GM23248 (cell line): ENCODE measurements around the gene ZFP64. TPM values are rescaled to one million over a fixed set of nuclear protein-coding genes. Genes with fewer than 3 reads are reported as not detected.
"Not testable (repeated sequence)": the region's sequence is repeated elsewhere in the genome, so short reads cannot be mapped to it uniquely, and the experiment has no call there.

Source experiments
- DNase-seq: peaks from one replicate; pipeline ENCODE4 v3.0.0-alpha.2; 2015
- H2AFZ ChIP-seq: fragments of 200-600 bp; sonication (generic); 2 replicates; pipeline ENCODE4 v1.6.1; 2016; ENCODE audit warnings: antibody characterized with exemption
- H3F3A ChIP-seq: fragments of 200-600 bp; sonication (generic); 2 replicates; pipeline ENCODE4 v1.6.1; 2016; ENCODE audit warnings: mild to moderate bottlenecking, antibody characterized with exemption, mixed run types; ENCODE audit not compliant: insufficient read depth
- H3K27ac ChIP-seq: fragments of 200-600 bp; sonication (generic); 2 replicates; pipeline ENCODE4 v1.5.1; 2016; ENCODE audit warnings: mild to moderate bottlenecking
- H3K27me3 ChIP-seq: fragments of 200-600 bp; sonication (generic); replicated peaks from 2 replicates; pipeline ENCODE4 v1.6.1; 2016; ENCODE audit warnings: mild to moderate bottlenecking; ENCODE audit not compliant: insufficient read depth
- H3K36me3 ChIP-seq: fragments of 200-600 bp; sonication (generic); 2 replicates; pipeline ENCODE4 v1.6.1; 2016; ENCODE audit warnings: low read depth, mild to moderate bottlenecking
- H3K4me1 ChIP-seq: fragments of 200-600 bp; sonication (generic); 2 replicates; pipeline ENCODE4 v1.6.1; 2016; ENCODE audit warnings: mild to moderate bottlenecking; ENCODE audit not compliant: insufficient read depth
- H3K4me2 ChIP-seq: fragments of 200-600 bp; sonication (generic); one replicate; pipeline ENCODE4 v1.6.1; 2016; ENCODE audit warnings: mild to moderate bottlenecking; ENCODE audit not compliant: unreplicated experiment
- H3K4me3 ChIP-seq: fragments of 200-600 bp; sonication (generic); 2 replicates; pipeline ENCODE4 v1.5.1; 2016; ENCODE audit warnings: mild to moderate bottlenecking
- H3K79me2 ChIP-seq: fragments of 200-600 bp; sonication (generic); 2 replicates; pipeline ENCODE4 v1.6.1; 2016; ENCODE audit warnings: mild to moderate bottlenecking; ENCODE audit not compliant: insufficient read depth
- H3K9ac ChIP-seq: fragments of 200-600 bp; sonication (generic); 2 replicates; pipeline ENCODE4 v1.6.1; 2016; ENCODE audit warnings: mild to moderate bottlenecking
- H3K9me2 ChIP-seq: fragments of 200-600 bp; sonication (generic); 2 replicates; pipeline ENCODE4 v1.6.1; 2016; ENCODE audit warnings: mixed run types, mild to moderate bottlenecking, moderate library complexity; ENCODE audit not compliant: insufficient read depth
- H3K9me3 ChIP-seq: fragments of 200-600 bp; sonication (generic); one replicate; pipeline ENCODE4 v1.6.1; 2017; ENCODE audit warnings: low read depth
- H4K20me1 ChIP-seq: fragments of 200-600 bp; sonication (generic); 2 replicates; pipeline ENCODE4 v1.6.0; 2016; ENCODE audit not compliant: insufficient read depth
- EZH2 ChIP-seq: fragments of 200-600 bp; sonication (generic); IDR thresholded peaks from 2 replicates; pipeline ENCODE4 v1.6.1; 2018; ENCODE audit warnings: antibody characterized with exemption, mild to moderate bottlenecking; ENCODE audit not compliant: insufficient read depth, poor library complexity, severe bottlenecking
- EZH2phosphoT487 ChIP-seq: fragments of 200-600 bp; sonication (generic); IDR thresholded peaks from 2 replicates; pipeline ENCODE4 v1.6.1; 2018; ENCODE audit warnings: antibody characterized with exemption, moderate library complexity, mild to moderate bottlenecking, low read depth; ENCODE audit not compliant: insufficient read depth
- WGBS, 2 experiments: methylation state at CpG; one replicate each; pipeline ENCODE4 v1.1.6; 2015 to 2017; ENCODE audit warnings: low lambda C conversion rate in 2 of 2, low coverage in 1 of 2; ENCODE audit errors: missing lambda C conversion rate in 2 of 2; 5-methylcytosine and 5-hydroxymethylcytosine counted together
- in situ Hi-C: fragments of 300-500 bp; cut with MboI; formaldehyde crosslinking; loops from 2 replicates; pipeline ENCODE4 v1.15.0; 2020
- polyA plus RNA-seq: library from polyadenylated mRNA; unstranded; fragments of >200 nt; fragmentation: Nextera tagmentation; extraction: Ambion mirVana; gene quantifications from 2 replicates; pipeline ENCODE4 v1.2.1, GENCODE V29; 2016
- total RNA-seq: library from RNA; depleted of rRNA; stranded (reverse); fragments of >200 nt; shearing (Covaris generic); gene quantifications from 2 replicates; pipeline ENCODE4 v1.2.3, GENCODE V29; 2014

ZFP64 gene
- total and polyA plus RNA-seq, 2 experiments from 2014 or later, result 14.3 to 20.8 TPM

DNA sequence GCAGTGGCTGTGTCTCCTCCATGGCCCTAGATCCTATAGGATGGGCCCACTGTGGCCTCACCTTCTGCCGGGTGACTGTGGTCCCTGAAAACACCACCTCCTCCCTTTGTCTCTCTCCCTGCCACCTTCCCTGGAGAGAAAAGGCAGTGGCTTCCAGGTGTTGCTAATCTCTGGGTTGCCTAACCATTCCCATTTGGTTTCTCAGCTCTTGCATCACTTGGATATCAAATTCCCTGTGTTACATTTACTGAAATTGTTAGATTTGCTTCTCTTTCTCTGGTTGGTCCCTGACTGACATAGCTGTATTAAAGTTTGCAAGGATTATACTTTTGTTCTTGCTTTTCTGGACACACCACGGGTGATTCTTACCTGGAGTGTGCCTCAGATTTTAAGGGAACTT lies 9.3 kb upstream of the ZFP64 start:
- TF ChIP-seq EZH2phosphoT487, result no peak
- no peak for TF ChIP-seq EZH2
- Histone ChIP-seq H3K9me3 (no peaks in the 10 kb centered on the region), H3K4me1 (no peaks in the 10 kb centered on the region), H3K79me2 (no peaks in the 10 kb centered on the region), H4K20me1 (no peaks in the 10 kb centered on the region), H3K9ac (no peak overlapping the region), H3K27me3 (no peaks in the 10 kb centered on the region), H3F3A (no peaks in the 10 kb centered on the region), H3K4me3 (no peak overlapping the region), H3K36me3 (no peaks in the 10 kb centered on the region), H3K9me2 (no peaks in the 10 kb centered on the region), H3K4me2 (no peak overlapping the region), H2AFZ (no peak overlapping the region), H3K27ac (no peak overlapping the region)
- 27 to 28% methylated on average over 2 of the region's 2 CpGs for WGBS, 2 experiments
- in situ Hi-C loops, result no loop called here
- DNase-seq, result no peak

DNA sequence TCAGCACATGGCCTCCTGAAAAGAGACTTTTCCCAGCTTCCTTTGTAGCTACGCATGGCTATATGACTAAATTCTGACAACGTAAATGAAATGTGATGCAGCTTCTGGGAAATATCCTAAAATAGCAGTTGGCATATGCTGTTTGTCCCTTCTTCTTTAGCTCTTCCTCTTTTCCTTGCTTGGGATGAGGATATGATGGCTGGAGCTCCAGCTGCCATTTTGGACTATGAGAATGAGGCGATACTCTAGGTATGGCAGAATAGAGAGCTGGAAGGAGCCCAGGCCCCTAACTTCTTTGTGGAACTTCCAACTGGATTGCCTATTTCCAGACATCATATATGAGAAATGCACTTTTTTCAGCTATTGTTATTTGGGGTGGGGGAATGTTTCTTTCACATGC lies 5.3 kb upstream of the ZFP64 start:
- H3K4me1 ChIP-seq, result no peaks in the 10 kb centered on the region
- H3K27me3 ChIP-seq, result no peaks in the 10 kb centered on the region
- no peak overlapping the region for H2AFZ ChIP-seq
- no peaks in the 10 kb centered on the region for H4K20me1 ChIP-seq
- no peaks in the 10 kb centered on the region for H3K9me2 ChIP-seq
- in situ Hi-C loops, result no loop called here
- H3F3A ChIP-seq, result no peaks in the 10 kb centered on the region
- WGBS, 2 experiments, result 78 to 83% methylated on average over 3 of the region's 3 CpGs
- TF ChIP-seq EZH2phosphoT487, result no peak
- no peak for TF ChIP-seq EZH2
- H3K4me2 ChIP-seq, result no peak overlapping the region
- no peaks in the 10 kb centered on the region for H3K36me3 ChIP-seq
- H3K9me3 ChIP-seq, result no peaks in the 10 kb centered on the region
- no peaks in the 10 kb centered on the region for H3K79me2 ChIP-seq
- DNase-seq, result no peak
- H3K9ac ChIP-seq, result no peak overlapping the region
- H3K27ac ChIP-seq, result no peak overlapping the region
- H3K4me3 ChIP-seq, result no peak overlapping the region

DNA sequence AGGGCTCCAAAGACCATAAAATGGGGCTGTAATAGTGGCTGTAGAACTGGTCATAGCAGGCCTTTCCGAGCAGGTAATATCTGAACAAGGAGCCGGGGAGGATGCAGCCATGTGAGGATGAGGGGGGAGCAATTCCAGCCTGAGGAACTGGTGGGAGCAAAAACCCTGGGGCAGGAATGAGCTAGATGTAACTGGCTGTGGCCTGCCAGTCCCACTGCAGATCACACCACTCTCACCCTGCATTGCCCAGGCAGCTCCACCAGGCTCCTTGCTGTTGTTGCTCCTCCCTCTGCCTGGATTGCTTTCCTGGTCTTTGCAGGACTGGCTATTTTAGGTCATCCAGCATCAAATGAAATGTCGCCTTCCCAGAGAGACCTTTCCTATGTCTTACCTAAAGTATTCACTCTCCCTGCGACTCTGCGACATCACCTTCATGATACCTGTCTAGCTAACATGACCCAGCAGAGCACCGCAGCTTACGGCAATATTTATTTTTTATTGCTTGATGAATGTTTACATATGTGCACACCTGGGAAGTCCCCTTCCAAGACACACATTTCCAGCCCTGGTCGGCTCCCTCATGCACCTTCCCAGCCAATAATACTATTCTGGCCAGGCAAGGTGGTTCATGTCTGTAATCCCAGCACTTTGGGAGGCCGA lies 2.4 kb upstream of the ZFP64 start:
- Histone ChIP-seq H3K27me3 (no peaks in the 10 kb centered on the region), H3K4me2 (no peak overlapping the region), H3K9me3 (no peaks in the 10 kb centered on the region), H4K20me1 (no peaks in the 10 kb centered on the region), H3K36me3 (no peaks in the 10 kb centered on the region), H3F3A (no peaks in the 10 kb centered on the region), H3K9ac (no peak overlapping the region), H2AFZ (no peak overlapping the region), H3K27ac (no peak overlapping the region), H3K4me1 (0 out of 2 replicates have a peak, but pooled peaks cover 5% of the 10 kb centered on the region), H3K9me2 (no peaks in the 10 kb centered on the region), H3K79me2 (peaks cover 17% of the 10 kb centered on the region), H3K4me3 (no peak overlapping the region)
- in situ Hi-C loops, result no loop called here
- 82 to 90% methylated on average over 9 of the region's 9 CpGs for WGBS, 2 experiments
- TF ChIP-seq EZH2phosphoT487, result no peak
- no peak for TF ChIP-seq EZH2
- no peak for DNase-seq

DNA sequence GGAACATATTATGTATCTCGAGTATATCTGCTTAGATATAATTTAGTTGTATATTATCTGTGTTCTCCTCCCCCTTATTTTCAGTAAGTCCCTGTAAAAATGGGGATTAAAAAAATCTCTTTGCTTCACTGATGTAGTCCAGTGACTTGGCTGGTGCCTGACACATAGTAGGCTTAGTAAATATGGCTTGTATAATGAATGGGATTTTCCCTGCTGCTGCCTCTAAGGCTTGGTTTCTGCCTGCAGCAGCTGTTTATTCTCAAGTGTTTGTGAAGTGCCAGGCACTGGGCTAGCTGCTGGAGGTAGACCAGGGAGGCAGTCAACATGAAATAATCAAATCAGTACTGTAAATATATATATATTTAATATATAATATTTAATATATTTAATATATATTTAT lies 1.6 kb upstream of the ZFP64 start:
- peaks cover 25% of the 10 kb centered on the region for H3K79me2 ChIP-seq
- no peak overlapping the region for H3K9ac ChIP-seq
- no peaks in the 10 kb centered on the region for H3K36me3 ChIP-seq
- no peak overlapping the region for H3K4me3 ChIP-seq
- no peak overlapping the region for H3K27ac ChIP-seq
- no peak overlapping the region for H3K4me2 ChIP-seq
- 41 to 56% methylated on average over 1 of the region's 1 CpG for WGBS, 2 experiments
- no peaks in the 10 kb centered on the region for H3K9me3 ChIP-seq
- H3F3A ChIP-seq, result no peaks in the 10 kb centered on the region
- no peak for TF ChIP-seq EZH2
- no peak for TF ChIP-seq EZH2phosphoT487
- in situ Hi-C loops, result no loop called here
- no peaks in the 10 kb centered on the region for H3K9me2 ChIP-seq
- no peak overlapping the region for H2AFZ ChIP-seq
- 0 out of 2 replicates have a peak, but pooled peaks cover 5% of the 10 kb centered on the region for H3K4me1 ChIP-seq
- H3K27me3 ChIP-seq, result no peaks in the 10 kb centered on the region
- DNase-seq, result no peak
- no peaks in the 10 kb centered on the region for H4K20me1 ChIP-seq

DNA sequence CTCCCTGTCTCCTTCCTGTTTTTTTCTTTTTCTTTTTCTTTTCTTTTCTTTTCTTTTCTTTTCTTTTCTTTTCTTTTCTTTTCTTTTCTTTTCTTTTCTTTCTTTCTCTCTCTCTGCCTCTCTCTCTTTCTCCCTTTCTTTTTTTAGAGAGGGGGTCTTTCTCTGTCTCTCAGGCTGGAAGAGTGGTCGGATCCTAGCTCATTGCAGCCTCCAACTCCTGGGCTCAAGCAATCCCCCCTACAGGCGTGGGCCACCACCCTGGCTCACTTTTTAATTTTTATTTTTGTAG lies 1.1 kb upstream of the ZFP64 start:
- 72 to 73% methylated on average over 2 of the region's 2 CpGs for WGBS, 2 experiments
- H3K4me1 ChIP-seq, H3K27ac ChIP-seq, H4K20me1 ChIP-seq, in situ Hi-C loops, DNase-seq, H3K36me3 ChIP-seq, H3K9me3 ChIP-seq, H3K9me2 ChIP-seq, H3F3A ChIP-seq, H3K27me3 ChIP-seq: not testable (repeated sequence)
- peak overlapping the region; percentile 95 for H2AFZ ChIP-seq
- peak overlapping the region; percentile 84; the same call in 1 of the 2 replicates for H3K9ac ChIP-seq
- peak overlapping the region; percentile 89 for H3K4me2 ChIP-seq
- peaks cover 29% of the 10 kb centered on the region for H3K79me2 ChIP-seq
- H3K4me3 ChIP-seq, result peak overlapping the region; percentile 95
